ENCODE measurements around the gene APOL5.
"Not testable (repeated sequence)": the region's sequence is repeated elsewhere in the genome, so short reads cannot be mapped to it uniquely, and the experiment has no call there.

The APOL5 gene, protein sequence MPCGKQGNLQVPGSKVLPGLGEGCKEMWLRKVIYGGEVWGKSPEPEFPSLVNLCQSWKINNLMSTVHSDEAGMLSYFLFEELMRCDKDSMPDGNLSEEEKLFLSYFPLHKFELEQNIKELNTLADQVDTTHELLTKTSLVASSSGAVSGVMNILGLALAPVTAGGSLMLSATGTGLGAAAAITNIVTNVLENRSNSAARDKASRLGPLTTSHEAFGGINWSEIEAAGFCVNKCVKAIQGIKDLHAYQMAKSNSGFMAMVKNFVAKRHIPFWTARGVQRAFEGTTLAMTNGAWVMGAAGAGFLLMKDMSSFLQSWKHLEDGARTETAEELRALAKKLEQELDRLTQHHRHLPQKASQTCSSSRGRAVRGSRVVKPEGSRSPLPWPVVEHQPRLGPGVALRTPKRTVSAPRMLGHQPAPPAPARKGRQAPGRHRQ

DNA sequence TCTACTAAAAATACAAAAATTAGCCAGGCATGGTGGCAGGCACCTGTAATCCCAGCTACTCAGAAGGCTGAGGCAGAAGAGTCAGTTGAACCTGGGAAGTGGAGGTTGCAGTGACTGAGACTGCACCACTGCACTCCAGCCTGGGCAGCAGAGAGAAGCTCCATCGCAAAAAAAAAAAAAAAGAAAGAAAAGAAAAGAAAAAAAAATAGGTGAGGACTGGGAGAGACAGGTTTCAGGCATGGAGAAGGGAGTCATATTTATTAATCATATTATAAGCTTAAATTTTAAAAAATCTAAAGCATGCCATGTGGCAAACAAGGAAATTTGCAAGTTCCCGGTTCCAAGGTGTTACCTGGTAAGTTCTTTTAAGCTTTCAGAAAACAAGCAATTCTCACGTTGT, at the start of gene APOL5:
APOL5 (plus strand) TSS at position 301 of the 400 bp plus-strand sequence; CDS start at position 301, 0 bp downstream.
- no peak for DNase-seq

DNA sequence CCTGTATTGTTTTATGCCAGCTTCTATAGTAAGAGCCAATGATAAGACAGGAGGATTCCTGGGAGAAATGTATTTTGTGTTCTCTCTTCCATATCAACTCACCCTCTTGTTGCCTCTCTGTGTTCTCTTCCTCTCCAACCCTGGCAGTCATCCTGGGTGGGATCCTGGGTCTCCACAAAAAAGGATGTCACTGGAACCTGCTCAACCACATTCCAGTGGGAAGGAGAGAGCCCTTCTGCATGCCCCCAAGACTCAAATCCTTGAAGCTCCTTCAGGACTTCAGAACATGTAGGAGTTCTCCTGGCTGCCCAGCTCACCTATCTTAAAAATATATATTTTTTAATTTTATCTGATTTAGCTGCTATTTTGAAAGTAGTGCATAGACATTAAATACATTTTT, 43.3 kb upstream of the APOL5 start:
- DNase-seq = no peak

DNA sequence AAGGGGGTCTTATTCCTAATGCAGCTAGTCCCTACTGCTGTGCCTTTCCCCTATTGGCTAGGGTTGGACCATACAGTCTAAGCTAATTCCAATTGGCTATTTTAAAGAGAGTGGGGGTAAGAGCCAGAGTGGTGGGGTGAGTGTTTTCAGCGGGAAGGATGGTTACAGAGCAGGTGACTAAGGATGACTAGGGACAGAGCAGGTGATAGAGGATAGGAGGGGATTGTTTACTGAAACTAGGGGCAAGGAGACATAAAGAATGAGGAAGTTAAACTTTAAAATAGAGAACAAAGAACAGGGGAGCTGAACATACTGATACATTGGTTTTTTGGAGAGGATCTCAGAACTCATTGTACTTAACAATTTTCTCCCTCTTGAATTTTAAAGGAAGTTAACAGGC, 41.6 kb upstream of the APOL5 start:
- not testable (repeated sequence) for DNase-seq

DNA sequence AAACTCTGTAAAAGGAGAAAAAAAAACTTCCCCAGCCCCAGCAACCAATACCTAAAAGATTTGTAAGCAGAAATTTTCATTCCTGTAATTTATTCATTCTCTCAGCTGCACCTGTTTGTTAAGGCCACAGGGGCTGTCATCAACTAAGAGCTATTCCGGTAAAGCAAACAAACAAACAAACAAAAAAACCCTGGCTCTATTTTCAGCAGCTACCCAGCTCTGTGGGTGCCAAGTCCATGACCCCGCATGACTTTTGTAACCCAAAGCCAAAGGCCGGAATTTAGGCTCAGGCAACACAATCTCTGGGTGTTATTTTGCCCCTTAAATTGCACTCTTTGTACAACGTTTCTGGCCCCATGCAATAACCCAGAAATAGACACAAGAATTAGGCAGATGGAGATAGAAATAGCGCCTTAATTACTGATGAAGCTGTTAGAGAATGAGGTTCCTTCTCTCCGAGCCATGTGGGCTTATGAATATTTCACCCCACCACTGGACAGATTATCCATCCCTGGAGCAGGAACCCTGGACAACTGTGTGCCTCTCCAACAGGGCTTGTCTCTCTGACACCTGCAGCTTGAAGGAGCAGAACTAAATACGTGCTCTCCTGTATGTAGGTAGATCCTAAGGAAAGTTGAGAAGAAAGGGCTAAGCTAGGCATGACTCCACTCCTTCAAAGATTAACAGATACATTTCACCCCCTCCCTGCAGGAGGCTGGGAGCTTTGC, 40.0 kb upstream of the APOL5 start:
- no peak for DNase-seq

DNA sequence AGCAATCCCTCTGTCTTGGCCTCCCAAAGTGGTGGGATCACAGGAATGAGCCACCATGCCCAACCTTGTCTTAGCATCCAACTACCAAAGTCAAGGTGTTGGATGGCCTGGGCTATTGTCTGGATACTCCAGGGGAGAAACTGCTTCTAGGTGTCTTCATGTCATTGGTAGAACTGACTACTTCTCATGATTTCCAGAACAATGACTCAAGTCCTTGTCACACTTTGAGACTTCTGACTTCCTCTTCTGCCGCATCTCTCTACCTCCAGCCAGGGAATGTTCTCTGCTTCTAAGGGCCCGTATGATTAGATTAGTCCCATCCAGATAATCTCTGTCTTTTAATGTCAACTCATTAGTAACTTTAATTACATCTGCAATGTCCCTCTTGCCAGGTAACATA, 38.8 kb upstream of the APOL5 start:
- DNase-seq = no peak

DNA sequence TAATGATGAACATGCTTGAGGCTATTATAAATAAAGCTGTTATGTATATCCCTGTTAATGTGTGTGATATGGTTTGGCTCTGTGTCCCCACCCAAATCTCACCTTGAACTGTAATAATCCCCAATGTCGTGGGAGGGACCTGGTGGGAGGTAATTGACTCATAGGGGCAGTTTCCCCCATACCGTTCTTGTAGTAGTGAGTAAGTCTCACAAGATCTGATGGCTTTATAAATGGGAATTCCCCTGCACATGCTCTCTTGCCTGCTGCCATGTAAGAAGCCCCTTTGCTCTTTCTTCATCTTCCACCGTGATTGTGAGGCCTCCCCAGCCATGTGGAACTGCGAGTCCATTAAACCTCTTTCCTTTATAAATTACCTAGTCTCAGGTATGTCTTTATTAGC, 38.2 kb upstream of the APOL5 start:
- DNase-seq = not testable (repeated sequence)

DNA sequence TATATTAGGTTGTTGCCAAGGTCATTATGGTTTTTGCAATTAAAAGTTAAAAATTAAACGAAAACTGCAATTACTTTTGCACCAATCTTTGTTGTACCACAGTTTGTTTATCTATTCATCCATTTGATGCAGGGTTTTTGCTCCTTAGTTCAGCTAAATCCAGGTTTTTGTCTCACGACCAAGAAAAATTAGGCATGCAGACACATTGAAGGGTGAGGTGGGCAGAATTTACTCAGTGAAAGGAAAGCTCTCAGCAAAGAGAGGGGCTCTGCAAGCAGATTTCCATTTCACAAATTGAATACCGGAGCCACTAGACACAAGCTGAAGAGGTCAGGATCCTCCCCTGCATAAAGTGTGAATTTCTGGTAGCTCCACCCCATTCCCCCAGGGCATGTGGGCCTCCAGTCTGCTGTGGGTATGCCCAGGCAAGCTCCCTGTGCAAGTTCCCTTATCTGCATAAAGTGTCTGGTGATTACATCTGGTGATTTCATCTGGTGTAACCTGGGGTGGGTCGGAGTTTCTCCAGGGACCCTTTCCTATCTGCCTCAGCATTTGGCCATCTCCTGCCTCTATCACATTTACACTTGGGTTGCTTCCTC, 36.1 kb upstream of the APOL5 start:
- DNase-seq = no peak

DNA sequence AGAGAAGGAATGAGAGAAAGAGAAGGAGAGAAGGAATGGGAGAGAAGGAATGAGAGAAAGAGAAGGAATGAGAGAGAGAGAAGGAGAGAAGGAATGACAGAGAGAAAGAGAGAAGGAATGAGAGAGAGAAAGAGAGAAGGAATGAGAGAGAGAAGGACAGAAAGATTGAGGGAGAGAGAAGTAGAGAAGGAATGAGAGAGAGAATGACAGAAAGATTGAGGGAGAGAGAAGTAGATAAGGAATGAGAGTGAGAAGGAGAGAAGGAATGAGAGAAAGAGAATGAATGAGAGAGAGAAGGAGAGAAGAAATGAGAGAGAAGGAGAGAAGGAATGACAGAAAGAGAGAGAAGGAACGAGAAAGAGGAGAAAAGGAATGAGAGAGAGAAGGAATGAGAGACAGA, 34.1 kb upstream of the APOL5 start:
- no peak for DNase-seq

DNA sequence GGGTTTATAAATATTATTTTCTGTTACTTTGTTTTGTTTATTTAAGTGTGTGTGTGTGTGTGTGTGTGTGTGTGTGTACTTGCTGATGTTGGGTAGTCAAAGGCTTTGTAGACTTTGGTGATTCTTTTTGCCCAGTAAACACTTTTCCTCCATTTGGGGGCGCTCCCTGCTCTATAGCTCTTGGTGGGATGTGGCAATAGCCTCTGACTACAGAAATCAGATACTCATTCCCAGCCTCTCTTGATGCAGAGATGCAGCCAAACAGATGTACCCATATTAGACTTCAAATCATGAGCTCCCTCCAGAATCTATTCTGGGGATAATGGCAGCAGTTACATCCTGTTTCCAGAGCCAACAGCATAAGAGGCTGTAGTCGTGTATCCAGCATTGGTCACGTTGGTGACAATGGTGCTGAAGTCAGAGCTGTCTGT, 33.4 kb upstream of the APOL5 start:
- DNase-seq = no peak

DNA sequence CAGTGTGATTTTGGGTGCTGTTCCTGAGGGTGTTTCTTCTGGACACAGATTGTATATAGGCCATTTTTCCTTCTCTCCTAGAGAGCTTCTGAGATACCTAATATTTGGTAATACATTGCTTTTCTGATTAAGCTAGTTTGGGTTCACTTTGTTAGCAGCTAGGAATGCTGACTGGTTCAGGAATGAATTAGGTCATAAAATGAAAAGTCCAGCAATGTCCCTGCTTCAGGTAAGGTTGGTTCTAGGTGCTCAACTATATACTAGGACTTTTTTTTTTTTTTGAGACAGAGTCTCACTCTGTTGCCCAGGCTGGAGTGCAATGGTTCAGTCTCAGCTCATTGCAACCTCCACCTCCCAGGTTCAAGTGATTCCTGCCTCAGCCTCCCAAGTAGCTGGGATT, 32.9 kb upstream of the APOL5 start:
- no peak for DNase-seq

DNA sequence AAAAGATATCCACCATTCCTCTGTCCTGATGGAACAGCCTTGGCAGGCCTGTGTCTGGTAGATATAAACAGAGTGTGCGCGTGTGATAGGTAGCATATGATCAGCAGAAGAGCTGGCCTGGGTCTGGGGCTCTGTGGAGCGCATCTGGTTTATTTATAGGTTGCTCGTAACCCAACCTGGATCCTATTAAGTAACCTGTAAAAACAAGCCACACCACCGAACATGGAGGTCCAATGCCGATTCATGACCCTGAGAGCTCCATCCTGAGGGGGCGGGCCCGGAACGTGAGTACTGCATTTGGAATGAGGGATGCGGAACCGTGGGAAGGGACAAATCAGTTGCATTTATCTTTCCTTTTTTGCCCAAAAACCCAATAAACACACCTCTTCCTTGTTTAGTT, 31.9 kb upstream of the APOL5 start:
- DNase-seq = no peak

DNA sequence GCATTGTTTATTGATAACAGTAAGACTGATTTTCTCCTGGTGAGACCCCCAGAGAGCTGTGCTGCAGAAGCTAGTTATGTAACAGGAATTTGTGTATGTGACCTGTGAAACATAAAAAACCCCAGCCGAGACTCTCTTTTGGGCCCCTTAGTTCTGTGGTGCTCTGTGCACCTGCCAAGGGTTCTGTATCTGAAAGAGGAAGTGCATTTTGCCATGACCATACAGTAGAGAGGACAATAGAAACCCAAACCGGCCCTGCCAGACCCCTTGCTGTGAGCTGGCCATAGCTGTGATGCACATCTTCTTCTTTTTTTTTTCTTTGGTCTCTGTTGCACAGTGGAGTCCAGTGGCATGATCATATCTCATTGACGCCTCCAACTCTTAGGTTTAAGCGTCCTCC, 31.4 kb upstream of the APOL5 start:
- no peak for DNase-seq

DNA sequence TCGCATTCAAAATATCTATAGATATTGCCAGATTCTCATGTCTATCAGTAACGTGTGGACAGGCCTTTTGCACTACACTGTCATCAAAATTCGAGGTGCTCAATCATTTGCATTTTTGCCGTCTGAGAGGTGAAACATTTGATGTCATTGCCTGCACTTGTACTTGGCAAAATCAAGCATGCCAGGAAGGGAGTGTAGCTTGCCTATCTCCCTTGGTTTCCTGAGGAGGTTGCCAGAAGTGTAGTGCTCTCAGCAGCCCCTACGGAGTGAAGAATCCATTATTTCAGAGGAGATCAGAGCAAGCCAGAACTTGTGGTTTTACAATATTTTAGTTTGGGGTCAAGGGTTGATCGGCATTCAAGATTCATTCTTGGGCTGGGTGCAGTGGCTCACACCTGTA, 30.2 kb upstream of the APOL5 start:
- DNase-seq = no peak

DNA sequence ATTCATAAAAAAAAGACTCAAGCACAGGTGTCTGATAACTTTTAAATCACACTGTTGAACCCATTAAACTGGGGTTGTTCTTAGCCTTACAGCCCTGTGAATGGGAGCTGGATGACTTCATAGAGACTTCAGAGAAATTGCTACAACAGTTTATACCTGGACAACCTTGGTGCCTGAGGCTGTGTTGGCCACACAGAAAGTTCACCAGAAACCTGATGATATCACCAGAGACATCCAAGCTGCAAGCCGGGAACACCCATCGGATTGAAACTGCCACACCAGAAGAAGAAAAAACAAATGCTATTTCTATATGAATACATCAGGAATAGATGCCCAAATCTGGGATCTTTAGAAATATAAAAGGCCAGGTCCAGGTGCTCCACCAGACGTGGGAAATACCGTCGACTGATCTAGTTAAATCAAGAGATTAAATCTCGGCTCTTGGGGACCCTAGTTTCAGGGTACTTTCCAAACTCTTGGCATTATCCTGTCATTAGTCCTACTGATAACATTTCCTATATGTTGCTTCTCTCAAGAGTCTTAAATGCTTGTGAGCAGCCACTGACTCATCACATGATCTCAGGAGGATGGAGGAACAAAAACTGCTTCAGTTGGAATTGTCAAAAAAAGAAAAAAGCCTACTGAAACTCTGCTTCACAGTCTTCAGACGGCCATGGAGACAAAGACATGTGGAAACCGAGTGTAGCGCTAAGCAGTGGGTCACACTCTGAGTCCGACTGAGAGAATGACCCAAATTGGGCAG, 28.6 kb upstream of the APOL5 start:
- no peak for DNase-seq

DNA sequence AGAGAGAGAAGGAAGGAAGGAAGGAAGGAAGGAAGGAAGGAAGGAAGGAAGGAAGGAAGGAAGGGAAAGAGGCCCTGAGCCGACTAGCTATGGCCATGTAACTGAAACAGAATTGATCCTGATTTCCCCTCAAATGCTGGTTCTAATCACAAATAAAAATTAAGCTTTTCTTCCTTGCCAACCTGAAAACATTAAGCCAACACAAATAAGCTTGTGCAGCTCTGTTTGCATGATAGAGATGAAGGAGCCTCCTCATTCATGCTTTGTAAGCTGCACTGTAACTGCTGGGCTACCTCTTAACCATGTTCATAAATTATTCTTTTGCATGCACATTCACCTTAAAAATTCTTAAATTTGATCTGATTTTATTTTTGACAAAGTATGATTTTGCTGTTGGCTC, 27.7 kb upstream of the APOL5 start:
- no peak for DNase-seq

DNA sequence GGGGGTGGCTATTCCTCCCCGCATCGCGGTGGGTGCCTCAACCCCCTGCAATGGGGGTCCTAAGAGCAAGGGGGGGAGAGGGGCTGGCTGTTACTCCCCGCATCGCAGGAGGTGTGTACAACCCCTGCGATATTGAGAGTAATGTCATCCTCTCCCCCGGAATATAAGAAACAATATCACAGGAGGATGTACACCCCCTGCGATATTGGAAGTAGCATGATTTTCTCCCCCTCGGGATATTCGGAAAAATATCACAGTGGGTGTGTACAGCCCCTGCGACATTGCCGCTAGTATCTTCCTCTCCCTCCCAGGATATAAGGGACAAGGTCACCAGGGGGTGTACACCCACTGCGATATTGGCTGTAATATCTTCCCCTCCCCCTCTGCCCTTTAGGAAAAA, 22.5 kb upstream of the APOL5 start:
- no peak for DNase-seq

DNA sequence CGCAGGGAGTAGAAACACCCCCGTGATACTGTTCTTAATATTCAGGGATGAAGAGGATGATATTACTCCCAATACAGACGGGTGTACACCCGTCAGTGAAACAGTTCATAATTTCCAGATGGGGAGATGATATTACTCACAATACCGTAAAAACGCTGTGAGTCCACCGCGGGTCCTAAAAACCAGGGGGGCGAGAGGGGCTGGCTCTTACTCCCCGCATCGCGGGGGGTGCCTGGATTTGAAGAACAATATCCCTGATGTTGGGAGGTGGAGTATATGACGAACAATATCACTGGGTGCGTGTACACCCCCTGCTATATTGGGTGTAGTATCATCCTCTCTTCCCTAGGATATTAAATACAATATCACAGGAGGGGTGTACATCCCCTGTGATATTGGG, 20.5 kb upstream of the APOL5 start:
- DNase-seq = no peak

DNA sequence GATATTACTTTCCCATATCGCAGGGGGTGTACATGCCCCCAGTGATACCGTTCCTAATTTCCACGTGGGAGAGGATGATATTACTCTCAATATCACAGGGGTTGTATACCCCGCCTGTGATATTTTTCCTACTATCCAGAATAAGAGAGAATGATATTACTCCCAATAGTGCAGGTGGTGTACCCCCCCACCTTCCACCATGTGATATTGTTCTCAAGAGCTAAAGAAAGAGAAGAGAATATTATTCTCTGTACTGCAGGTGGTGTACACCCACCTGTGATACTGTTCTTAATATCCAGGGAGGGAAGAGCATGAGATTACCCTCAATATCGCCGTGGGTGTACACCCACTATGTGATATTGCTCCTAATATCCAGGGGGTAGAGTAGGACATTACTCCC, 17.8 kb upstream of the APOL5 start:
- not testable (repeated sequence) for DNase-seq

DNA sequence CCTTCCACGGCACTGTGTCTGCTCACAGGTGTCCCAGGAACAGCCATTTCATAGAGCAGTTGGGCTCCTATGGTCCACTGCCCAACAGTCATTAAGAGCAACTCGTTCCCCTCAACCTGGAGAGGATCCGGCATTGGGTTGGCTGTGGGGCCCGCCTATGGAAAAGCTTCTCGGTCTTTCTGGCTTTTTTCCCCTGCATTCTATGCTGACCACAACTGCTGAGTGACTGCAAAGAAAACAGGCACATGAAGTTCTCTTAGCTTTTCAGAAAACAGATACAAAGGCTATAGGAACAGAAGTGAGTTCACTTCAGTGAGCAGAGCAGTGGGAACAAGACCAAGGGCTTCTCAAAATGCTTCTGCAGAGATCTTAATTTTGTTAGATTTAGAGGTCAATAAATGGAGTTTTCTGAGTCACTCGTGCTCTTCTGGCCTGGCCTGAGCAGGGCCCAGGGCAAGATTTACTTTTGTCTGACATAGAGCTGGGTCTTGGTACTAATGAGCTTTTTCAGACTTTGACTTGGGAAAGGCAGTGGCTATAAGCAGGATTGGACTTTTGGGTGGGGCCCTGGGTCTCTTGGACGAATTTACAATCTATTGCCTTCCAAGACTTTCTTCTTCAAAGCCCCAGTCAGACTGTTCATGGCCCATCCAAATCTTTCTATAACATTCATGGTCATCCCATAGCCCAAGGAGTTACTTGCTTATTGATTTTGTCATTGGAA, 13.6 kb upstream of the APOL5 start:
- no peak for DNase-seq

DNA sequence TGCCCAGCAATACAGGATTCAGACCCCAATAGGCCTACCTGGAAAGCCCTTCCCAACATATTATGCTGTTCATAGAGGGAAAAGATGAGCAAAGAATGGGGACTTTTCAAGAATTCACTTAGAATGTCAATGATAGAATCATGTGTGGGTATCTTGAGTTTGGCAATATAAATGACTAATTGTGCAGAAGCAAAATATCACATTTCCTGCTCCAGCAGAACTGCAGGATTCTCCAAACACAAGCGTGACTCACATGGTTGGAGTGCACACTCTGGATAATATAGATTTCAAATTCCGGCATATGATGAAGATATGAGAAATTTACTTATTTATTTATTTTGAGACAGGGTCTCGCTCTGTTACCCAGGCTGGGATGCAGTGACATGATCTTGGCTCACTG, 12.5 kb upstream of the APOL5 start:
- DNase-seq = no peak

DNA sequence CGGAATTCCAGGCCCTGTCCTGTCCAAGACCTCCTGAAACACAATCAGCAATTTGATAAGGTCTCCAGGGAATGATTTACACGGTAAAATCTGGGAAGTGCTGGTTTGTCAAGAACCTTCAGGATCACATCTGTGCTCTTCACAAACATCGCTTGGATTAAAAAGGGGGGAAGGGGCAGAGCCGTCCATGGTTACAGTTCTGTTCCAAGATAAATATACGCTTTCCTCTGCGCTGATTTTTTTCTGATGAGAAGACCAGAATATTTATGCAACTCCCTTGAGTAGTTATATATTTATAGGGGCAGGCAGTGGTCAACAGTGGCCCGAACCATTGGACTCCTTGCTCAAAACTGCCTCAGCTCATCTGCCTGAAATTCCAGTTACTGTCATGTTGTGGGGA, 9.2 kb upstream of the APOL5 start:
- DNase-seq = no peak

DNA sequence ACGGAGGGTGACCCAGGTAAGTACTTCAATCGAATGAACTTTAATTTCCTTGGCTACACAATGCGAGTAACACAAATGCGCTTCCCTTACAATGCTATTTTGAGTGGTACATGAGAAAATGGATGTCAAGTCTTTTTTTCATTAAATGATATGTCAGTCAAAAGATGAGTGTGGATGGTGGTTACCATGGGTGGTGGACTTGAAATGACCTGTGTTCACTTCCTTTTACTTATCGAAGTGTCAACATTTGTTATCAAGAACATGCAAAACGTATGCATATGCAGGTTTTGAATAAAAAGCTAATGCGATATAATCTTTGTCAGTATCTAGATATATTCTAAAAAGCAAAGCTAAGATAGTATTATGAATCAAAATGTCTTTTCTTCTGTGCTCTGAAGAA, 8.8 kb upstream of the APOL5 start:
- no peak for DNase-seq

DNA sequence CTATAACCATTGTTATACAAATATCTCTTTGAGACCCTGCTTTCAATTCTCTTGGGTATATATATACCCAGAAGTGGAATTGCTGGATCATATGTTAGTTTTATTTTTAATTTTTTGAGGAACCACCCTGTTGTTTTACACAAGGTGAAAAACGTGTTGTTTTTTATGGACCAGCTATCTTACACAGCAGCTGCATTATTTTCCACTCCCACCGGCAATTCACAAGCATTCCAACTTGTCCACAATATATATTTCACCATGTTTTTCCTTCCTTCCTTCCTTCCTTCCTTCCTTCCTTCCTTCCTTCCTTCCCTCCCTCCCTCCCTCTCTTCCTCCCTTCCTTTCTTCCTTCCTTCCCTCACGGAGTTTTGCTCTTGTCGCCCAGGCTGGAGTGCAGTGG, 6.3 kb upstream of the APOL5 start:
- DNase-seq = no peak

Measured in NCI-H345 (cell line).